KOPT-K1 (cell line): Measurements from ENCODE around the gene SUPT7L.
A peak's percentile ranks its signal among the peaks of the same experiment; 100 is the strongest.

Experiments
- H3K27ac ChIP-seq: fragments of 200-600 bp; sonication (generic); 2 replicates; pipeline ENCODE4 v1.5.1; 2016; ENCODE audit warnings: antibody characterized with exemption, mild to moderate bottlenecking, low read depth, low read length; ENCODE audit not compliant: poor library complexity, severe bottlenecking
- H3K36me3 ChIP-seq: fragments of 200-600 bp; sonication (generic); 2 replicates; pipeline ENCODE4 v1.5.1; 2017; ENCODE audit warnings: antibody characterized with exemption, mild to moderate bottlenecking, low read length, moderate library complexity; ENCODE audit not compliant: insufficient read depth
- H3K9me3 ChIP-seq: fragments of 200-600 bp; sonication (generic); 2 replicates; pipeline ENCODE4 v1.5.1; 2017; ENCODE audit warnings: antibody characterized with exemption, low read length, mild to moderate bottlenecking; ENCODE audit not compliant: insufficient read depth, poor library complexity, severe bottlenecking

Gene SUPT7L

DNA sequence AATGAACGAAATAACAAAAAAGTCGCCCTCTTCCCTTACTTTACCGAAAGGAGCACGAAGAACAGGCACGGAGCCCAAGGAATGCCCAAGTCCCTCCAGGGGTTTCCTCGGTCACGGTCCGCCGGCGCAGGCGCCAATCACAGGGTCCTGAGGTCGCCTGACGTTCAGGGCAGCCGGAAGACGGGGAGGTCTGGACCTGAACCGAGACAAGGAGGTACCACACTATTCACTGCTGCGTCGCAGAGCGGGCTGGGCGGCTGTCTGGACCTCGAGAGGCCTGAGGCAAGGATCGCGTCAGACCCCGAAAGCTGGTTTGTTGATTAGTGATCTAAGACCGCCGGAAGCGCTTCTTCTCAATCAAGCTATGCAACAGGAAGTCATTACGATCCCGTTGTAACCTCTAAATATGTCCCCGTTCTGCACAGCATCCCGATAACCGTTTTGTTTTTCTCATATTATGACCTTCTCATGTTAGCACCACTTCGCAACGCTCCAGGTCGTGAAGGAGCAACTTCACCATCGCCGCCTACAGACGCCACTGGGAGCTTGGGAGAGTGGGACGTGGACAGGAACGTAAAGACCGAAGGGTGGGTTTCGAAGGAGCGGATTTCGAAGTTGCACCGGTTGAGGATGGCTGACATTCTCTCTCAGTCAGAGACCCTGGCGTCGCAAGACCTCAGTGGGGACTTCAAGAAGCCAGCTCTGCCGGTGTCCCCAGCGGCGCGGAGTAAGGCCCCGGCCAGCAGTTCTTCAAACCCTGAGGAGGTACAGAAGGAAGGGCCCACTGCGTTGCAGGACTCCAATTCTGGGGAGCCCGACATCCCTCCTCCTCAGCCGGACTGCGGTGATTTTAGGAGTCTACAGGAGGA, at the start of gene SUPT7L, which contains the start of gene SLC4A1AP:
Gene SUPT7L (minus strand): TSS at position 330 of the 869 bp plus-strand sequence. CDS start 1,422 bp downstream, outside the sequence.
Gene SLC4A1AP (plus strand): TSS at position 605 of the 869 bp plus-strand sequence. CDS start 26 bp downstream, at position 631.
- Histone ChIP-seq H3K9me3 (no peaks in the 10 kb centered on the region), H3K27ac (peak within 1 kb of the TSS; percentile 81), H3K36me3 (peaks cover 50% of the 10 kb centered on the region)

GRCh38 chr2:27713201-27713600, 49.8 kb upstream of the SUPT7L start:
- Histone ChIP-seq H3K27ac (no peak overlapping the region), H3K36me3 (no peaks in the 10 kb centered on the region), H3K9me3 (no peaks in the 10 kb centered on the region)

- H3K9me3 ChIP-seq: no peaks in the 10 kb centered on the region
- no peak overlapping the region for H3K27ac ChIP-seq
- H3K36me3 ChIP-seq: no peaks in the 10 kb centered on the region
Observed at GRCh38 chr2:27712522-27712921, 49.1 kb upstream of the SUPT7L start.

- H3K9me3 ChIP-seq: no peaks in the 10 kb centered on the region
- H3K36me3 ChIP-seq: no peaks in the 10 kb centered on the region
- H3K27ac ChIP-seq: no peak overlapping the region
Observed at GRCh38 chr2:27711804-27712203, 48.4 kb upstream of the SUPT7L start.

- H3K36me3 ChIP-seq: no peaks in the 10 kb centered on the region
- no peaks in the 10 kb centered on the region for H3K9me3 ChIP-seq
- no peak overlapping the region for H3K27ac ChIP-seq
Observed at GRCh38 chr2:27710640-27711430, 47.4 kb upstream of the SUPT7L start.

- Histone ChIP-seq H3K36me3 (no peaks in the 10 kb centered on the region), H3K27ac (no peak overlapping the region), H3K9me3 (no peaks in the 10 kb centered on the region)
Observed at GRCh38 chr2:27709960-27710575, 46.7 kb upstream of the SUPT7L start.

GRCh38 chr2:27709326-27709725, 45.9 kb upstream of the SUPT7L start:
- no peaks in the 10 kb centered on the region for H3K36me3 ChIP-seq
- H3K9me3 ChIP-seq: no peaks in the 10 kb centered on the region
- no peak overlapping the region for H3K27ac ChIP-seq

GRCh38 chr2:27708666-27709065, 45.3 kb upstream of the SUPT7L start:
- no peaks in the 10 kb centered on the region for H3K9me3 ChIP-seq
- no peak overlapping the region for H3K27ac ChIP-seq
- H3K36me3 ChIP-seq: no peaks in the 10 kb centered on the region

DNA sequence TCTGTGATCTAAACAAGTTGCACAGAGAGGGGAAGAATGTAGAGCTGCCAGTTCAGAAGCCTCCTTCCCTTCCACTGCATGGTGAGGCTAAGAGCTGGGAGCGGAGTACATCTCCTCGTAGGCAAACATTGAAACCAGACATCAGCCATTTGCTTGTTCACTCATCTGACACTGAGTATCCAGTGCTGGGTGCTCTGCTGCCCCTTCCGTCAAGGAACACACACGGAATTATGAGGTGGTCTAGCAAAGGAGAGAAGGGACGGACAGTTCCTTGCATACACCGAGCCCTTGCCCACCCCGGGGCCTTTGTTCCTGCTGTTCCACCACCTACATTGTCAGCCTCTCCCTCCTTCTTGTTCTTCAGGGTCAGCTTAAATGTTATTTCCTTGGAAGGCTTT, 44.8 kb upstream of the SUPT7L start:
- Histone ChIP-seq H3K36me3 (no peaks in the 10 kb centered on the region), H3K9me3 (no peaks in the 10 kb centered on the region), H3K27ac (no peak overlapping the region)

- Histone ChIP-seq H3K9me3 (no peaks in the 10 kb centered on the region), H3K36me3 (no peaks in the 10 kb centered on the region), H3K27ac (no peak overlapping the region)
Observed at GRCh38 chr2:27707462-27708256, 44.2 kb upstream of the SUPT7L start.

- H3K36me3 ChIP-seq: no peaks in the 10 kb centered on the region
- no peak overlapping the region for H3K27ac ChIP-seq
- H3K9me3 ChIP-seq: no peaks in the 10 kb centered on the region
Observed at GRCh38 chr2:27705851-27706622, 42.6 kb upstream of the SUPT7L start.

GRCh38 chr2:27704342-27704876, 41.0 kb upstream of the SUPT7L start:
- Histone ChIP-seq H3K9me3 (no peaks in the 10 kb centered on the region), H3K27ac (no peak overlapping the region), H3K36me3 (no peaks in the 10 kb centered on the region)

DNA sequence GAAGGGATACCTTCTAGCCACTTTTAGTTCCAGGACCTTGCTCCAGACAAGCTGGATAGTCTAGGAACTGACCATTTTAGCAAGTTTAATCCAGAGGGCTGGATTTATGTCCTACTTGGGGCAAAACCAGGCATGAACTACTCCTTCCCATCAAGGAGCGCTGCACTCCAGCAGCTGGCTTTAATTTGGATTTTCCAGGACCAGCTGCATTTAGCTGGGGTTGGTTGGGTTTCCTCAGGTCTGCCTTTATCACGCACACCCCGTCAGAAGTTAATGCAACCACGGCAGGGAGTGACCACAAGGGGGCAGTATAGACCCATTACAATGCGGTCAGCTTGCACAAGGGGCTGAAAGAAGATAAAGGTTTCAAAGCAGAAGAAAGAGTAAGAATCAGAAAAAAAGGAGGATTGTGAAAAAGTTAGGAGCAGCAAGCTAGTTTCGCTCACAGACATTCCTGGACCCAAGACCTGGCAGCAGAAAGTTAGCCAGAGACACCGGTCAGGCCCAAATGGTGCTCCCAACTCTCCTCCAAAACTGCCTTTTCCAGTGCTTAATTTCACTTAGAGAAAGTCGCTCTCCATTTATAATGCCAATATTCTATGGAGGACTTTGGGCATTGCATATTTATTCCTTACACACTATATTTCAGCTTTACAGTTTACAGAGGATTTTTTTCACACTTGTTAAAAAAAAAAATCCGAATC, 40.4 kb upstream of the SUPT7L start:
- H3K27ac ChIP-seq: no peak overlapping the region
- no peaks in the 10 kb centered on the region for H3K36me3 ChIP-seq
- H3K9me3 ChIP-seq: no peaks in the 10 kb centered on the region
